Skin of body (tissue), 2 donors: ENCODE results near the gene PARG. TPM values are rescaled to one million over a fixed set of nuclear protein-coding genes. Genes with fewer than 3 reads are reported as not detected.
"Not testable (repeated sequence)": the region's sequence is repeated elsewhere in the genome, so short reads cannot be mapped to it uniquely, and the experiment has no call there.

Source experiments
- DNase-seq: peaks from one replicate; lab custom pipeline; 2025; lab: John Stamatoyannopoulos, UW
- total RNA-seq: library from RNA; depleted of rRNA; stranded (reverse); fragments of >200 nt; gene quantifications from one replicate; pipeline ENCODE4 v1.2.3, GENCODE V29; 2014

Gene PARG
- total RNA-seq, 1 donor from 2014 or later, result 35.0 TPM

- DNase-seq, result not testable (repeated sequence)
Observed at GRCh38 chr10:49903829-49904228, 38.0 kb downstream of the PARG start.

DNA sequence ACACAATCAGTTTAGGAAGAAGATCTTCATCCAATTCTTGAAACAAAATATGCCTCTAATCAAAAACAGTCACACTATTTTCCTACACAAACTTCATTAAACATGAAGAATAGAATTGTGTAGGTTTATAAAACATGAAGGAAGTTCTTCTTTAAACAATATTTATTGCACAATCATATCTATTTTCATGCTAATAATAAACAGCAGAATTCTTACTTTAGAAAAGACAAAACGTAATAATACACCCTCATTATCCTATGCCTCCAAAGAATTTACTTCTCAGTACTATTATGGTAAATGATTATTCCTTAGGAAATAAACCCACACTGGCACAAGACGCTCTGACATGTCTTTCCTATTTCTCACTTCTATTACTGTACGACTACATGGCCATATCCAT lies 41.4 kb downstream of the PARG start:
- DNase-seq, result not testable (repeated sequence)

- DNase-seq, result not testable (repeated sequence)
Observed at GRCh38 chr10:49899999-49900398, 41.8 kb downstream of the PARG start.

DNA sequence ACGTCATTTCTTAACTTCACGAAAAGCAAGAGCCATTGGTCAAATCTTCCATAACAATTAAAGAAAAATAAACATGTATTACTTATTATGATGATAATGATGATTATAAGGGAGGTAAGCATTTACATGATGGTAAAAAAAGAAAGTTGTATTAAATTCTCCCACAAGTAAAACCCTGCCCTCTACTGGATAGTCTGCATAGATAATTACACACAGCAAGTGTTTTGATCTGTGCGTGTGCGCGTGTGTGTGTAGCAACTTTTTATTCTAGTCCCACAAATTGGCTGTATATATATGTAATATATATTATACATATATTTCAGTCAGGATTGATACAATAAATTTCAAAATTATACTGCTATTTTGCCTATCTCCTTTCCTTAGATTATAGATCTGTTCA lies 51.8 kb downstream of the PARG start:
- not testable (repeated sequence) for DNase-seq

DNA sequence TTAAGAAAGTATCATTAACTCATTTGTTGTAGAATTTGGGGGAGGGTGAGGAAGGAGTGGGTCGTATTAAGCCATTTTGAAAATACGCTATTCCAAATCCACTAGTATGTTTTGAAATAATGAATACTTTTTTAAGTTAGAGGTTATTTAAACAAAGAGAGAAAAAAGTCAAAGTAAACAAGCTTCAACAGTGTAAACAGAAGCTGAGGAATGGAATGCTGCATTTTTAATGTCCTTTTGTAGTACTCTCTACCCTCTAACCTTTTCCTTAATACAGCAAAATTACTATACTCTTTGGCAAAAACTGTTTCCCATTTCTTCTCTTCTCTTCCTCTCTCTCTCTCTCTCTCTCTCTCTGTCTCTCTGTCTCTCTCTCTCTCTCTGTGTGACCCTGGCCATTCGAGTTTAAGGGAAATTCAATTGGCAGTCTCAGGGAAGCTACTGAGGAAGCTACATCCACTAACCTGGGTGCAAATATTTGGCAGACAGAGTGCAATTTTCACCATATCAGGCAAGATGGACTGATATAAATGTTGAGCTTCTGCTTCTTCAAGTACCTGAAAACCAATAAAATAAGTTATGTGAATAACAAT lies 57.0 kb downstream of the PARG start:
- DNase-seq, result not testable (repeated sequence)

DNA sequence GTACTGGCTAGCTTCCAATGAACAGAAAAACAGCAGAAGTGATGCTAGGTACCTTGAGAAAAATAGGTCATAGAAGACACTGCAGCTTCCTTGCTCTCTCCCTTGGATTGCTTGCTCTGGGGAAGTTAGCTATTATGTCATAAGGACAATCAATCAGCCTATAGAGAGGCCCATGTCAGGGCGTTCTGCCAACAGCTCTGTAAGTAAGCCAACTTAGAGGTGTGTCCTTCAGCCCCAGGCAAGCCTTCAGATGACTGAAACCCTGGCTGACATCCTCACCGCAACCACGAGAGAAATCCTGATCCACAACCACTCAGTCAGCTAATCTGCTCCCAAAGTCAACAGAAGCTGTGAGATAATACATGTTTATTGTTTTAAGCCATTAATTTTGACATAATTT lies 58.0 kb downstream of the PARG start:
- not testable (repeated sequence) for DNase-seq

- DNase-seq, result not testable (repeated sequence)
Observed at GRCh38 chr10:49882327-49882726, 59.5 kb downstream of the PARG start.

GRCh38 chr10:49872740-49873139 lies 69.1 kb downstream of the PARG start:
- DNase-seq, result not testable (repeated sequence)

DNA sequence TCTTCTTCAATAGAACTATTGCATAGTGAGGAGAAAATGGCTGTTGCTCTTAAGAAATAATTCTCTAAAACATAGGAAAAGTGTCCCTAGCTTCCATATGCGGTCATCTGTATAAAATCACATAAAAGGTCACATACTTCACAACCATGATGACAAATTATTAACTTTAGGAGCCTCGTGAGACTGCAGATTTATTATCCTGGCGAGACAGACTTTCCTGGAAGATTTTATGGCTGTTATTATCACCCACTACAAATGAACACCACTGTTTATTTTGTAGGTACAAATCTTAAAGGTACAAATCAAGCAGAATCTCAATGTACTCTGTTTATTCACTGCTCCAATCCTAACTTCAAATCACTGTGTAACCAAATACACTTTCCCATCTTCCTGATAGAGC lies 70.4 kb downstream of the PARG start:
- not testable (repeated sequence) for DNase-seq

DNA sequence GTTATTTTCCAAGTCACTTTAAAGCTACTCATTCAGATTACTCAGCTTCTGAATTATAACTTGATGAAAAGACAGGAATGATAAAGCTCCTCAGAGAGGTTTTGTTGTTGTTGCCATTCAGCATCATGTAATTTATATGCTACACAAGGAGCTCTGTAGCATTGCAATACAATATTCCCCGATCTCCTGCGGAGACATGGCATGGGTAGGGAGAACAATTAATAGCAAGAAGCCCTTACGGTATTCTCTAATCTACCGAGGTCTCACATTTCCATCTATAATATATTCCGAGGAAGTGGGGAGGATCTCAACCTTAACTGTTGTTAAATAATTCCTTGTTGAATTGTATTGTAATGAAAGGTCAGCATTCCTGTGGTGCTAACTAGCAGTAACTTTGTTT lies 81.9 kb downstream of the PARG start:
- DNase-seq, result not testable (repeated sequence)

GRCh38 chr10:49858697-49859382 lies 83.0 kb downstream of the PARG start:
- DNase-seq, result not testable (repeated sequence)

- not testable (repeated sequence) for DNase-seq
Observed at GRCh38 chr10:49849520-49849919, 92.3 kb downstream of the PARG start.

GRCh38 chr10:49844775-49845595 lies 96.8 kb downstream of the PARG start:
- no peak for DNase-seq

DNA sequence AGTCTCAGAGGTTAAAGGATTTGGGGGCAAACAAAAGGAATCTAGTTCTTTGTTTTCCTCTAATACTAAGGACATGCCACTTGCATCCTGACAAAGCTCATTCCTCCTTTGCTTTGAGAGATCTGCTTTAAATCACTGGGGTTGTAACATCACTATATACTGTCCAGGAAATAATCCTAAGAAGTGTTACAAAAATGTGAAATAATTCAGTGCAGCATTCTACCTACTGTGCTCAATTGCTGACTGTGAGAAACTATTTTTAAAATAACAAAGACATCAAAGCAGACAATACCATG lies 99.5 kb downstream of the PARG start:
- DNase-seq, result not testable (repeated sequence)

DNA sequence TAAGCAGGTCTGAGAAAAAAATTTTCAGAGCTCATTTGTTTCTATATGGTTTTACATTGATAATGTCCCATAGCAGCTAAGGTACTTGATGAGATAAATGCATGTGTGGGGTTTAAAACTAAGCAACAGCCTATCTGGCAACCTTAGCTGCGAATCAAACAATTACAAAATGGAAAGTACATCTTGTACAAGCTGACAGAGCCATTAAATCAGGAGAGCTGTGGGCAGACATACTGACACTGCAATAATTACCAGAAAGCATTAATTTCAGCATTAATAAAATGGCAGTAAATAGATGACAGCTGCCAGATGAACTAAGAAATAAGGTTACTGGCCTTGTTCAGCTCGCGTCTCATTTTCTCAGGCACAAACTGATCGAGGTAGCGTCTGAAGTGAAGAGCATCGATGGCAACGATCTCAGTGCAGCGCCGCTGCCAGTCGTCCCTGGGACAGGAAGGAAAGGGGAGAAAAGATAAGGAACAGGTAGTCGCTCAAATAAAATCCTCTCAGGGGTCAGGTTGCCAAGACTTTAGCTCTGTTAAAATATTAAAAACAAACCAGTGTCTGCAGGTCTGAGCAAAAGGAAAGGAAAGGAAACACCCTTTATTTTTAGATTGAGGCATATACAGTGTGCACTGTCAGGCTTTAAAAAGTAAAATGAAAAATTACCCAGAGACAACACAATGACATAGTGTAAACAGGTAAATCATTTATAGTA lies 100.1 kb downstream of the PARG start:
- DNase-seq, result no peak

- no peak for DNase-seq
Observed at GRCh38 chr10:49837685-49838084, 104.1 kb downstream of the PARG start.

DNA sequence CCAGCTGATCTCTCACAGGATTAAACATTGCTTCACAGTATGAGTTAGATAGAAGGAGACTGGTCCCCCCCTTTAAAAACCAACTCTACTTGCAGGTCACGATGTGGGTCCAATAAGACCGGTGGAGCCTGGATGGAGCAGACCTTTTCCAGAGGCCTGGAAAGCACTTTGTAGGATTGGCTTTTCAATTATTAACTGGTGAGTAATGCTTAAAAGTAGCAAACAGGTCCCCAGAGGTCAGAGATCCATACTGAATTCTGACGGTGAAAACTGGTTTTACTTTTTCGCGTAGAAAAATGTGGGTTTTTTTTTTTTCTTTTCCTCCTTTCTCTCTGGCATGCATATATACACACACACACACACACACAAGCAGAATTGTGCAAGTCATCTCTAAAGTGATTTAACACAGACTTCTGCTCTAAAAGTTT lies 104.8 kb downstream of the PARG start:
- DNase-seq, result no peak

GRCh38 chr10:49834976-49835375 lies 106.9 kb downstream of the PARG start:
- no peak for DNase-seq

- no peak for DNase-seq
Observed at GRCh38 chr10:49834201-49834600, 107.6 kb downstream of the PARG start.

DNA sequence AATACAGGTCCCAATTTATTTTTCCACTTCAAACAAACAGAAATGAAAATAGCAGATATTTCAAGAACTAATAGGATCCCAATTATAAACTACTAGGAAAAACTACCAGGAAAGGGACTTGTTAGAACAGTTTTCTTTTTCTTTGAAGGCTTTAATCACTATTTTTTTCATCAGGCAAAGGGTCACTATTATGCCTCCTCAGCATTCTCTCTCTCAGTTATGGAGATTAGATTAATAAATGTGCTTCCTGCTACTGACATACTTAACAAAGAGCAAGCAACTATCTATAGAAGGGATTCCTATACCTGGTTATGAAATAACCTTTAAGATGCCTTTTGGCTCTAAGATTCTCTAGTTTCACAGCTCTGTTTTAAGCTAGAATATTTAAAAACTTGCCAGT lies 108.7 kb downstream of the PARG start:
- no peak for DNase-seq

DNA sequence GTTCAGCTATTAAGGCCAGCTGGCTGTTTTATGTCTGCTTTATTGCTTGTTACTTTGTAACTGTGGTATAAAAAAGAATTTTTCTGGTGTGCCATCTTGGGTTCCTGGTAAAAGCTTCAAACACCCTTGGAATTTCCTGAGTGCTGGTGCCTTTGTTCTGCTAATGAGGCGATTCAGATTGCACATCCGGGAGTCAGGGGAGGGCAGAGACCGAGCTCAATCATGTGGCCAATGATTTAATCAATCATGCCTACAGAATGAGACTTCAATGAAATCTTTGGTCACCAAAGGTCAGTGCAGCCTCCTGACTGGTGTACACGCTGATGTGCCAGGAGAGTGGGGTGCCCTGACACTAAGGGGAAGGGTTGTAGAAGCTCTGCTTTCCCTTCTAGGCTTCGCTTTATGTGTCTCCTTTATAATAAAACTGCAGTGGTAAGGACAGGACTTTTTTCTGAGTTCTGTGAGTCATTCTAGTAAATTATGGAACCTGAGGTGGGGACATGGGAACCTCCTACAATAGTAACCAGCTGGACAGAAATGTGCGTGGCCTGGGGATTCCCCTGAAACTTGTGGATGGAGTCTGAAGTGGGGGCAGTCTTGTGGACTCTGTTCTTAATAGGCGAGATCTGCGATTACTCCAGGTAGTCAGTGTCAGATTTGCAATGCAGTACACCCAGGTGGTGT lies 110.3 kb downstream of the PARG start:
- no peak for DNase-seq
